IMR-90 (cell line): ENCODE data around the gene TAGLN2.

Experiments
- MAFK ChIP-seq: IDR thresholded peaks from 2 replicates; pipeline ENCODE4 v1.6.1; 2012; ENCODE audit warnings: low read depth, low read length, improper control_type of control experiment
- MAZ ChIP-seq: IDR thresholded peaks from 2 replicates; pipeline ENCODE4 v1.6.1; 2012; ENCODE audit warnings: low read depth, mild to moderate bottlenecking, low read length, improper control_type of control experiment, moderate library complexity, borderline replicate concordance
- MXI1 ChIP-seq: IDR thresholded peaks from 2 replicates; pipeline ENCODE4 v1.6.1; 2012; ENCODE audit warnings: low read depth, mild to moderate bottlenecking, low read length, moderate library complexity, borderline replicate concordance
- POLR2A ChIP-seq: IDR thresholded peaks from 2 replicates; pipeline ENCODE4 v1.6.1; 2012; ENCODE audit warnings: mild to moderate bottlenecking, low read depth, low read length
- RAD21 ChIP-seq: IDR thresholded peaks from 2 replicates; pipeline ENCODE4 v1.6.1; 2012; ENCODE audit warnings: low read length, improper control_type of control experiment
- RCOR1 ChIP-seq: IDR thresholded peaks from 2 replicates; pipeline ENCODE4 v1.6.1; 2012; ENCODE audit warnings: mild to moderate bottlenecking, low read length, improper control_type of control experiment; ENCODE audit not compliant: insufficient replicate concordance
- RFX5 ChIP-seq: IDR thresholded peaks from 2 replicates; pipeline ENCODE4 v1.8.0; 2012; ENCODE audit warnings: low read depth, mild to moderate bottlenecking, low read length, moderate library complexity
- SMC3 ChIP-seq: fragments of 150-350 bp; IDR thresholded peaks from 2 replicates; pipeline ENCODE4 v1.6.1; 2016; ENCODE audit warnings: low read depth, mild to moderate bottlenecking, antibody characterized with exemption, low read length, moderate library complexity
- TF ChIP-seq, protein P1 (sequence below): conservative IDR thresholded peaks from 2 replicates; pipeline ENCODE4 v1.5.1; 2012; ENCODE audit warnings: mild to moderate bottlenecking, low read depth, low read length, improper control_type of control experiment
- TF ChIP-seq, protein P2 (sequence below): fragments of 150-350 bp; IDR thresholded peaks from 2 replicates; pipeline ENCODE4 v1.6.1; 2016; ENCODE audit warnings: low read depth, mild to moderate bottlenecking, low read length, moderate library complexity, borderline replicate concordance
- TF ChIP-seq, protein P3 (sequence below): fragments of 150-350 bp; IDR thresholded peaks from 2 replicates; pipeline ENCODE4 v1.6.1; 2017; ENCODE audit warnings: mild to moderate bottlenecking, antibody characterized with exemption, low read length, low read depth

DNA sequence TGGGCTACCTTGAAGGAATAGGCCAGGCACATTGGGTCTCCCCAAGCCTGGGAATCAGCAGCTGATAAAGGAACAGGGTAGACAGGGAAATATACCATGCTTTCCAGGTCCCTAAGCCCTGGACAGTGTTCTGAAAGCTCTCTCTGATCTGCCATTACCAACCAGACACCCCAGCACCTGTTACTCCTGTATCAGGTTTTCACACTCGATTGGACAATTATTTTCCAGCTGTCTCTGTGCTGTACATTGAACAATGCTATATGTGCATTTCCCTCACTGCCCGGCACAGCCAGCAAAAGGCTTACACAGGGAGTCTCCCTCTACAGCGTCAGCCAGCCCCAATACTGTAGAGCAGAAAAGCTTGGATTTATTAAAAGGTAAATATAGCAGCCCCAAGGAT is 30.0 kb downstream of the TAGLN2 start:
- TF ChIP-seq RFX5 (no peak), MAZ (no peak), POLR2A (no peak), RCOR1 (no peak), MXI1 (no peak), RAD21 (no peak), MAFK (no peak), SMC3 (no peak)
- TF ChIP-seq, protein P1, sequence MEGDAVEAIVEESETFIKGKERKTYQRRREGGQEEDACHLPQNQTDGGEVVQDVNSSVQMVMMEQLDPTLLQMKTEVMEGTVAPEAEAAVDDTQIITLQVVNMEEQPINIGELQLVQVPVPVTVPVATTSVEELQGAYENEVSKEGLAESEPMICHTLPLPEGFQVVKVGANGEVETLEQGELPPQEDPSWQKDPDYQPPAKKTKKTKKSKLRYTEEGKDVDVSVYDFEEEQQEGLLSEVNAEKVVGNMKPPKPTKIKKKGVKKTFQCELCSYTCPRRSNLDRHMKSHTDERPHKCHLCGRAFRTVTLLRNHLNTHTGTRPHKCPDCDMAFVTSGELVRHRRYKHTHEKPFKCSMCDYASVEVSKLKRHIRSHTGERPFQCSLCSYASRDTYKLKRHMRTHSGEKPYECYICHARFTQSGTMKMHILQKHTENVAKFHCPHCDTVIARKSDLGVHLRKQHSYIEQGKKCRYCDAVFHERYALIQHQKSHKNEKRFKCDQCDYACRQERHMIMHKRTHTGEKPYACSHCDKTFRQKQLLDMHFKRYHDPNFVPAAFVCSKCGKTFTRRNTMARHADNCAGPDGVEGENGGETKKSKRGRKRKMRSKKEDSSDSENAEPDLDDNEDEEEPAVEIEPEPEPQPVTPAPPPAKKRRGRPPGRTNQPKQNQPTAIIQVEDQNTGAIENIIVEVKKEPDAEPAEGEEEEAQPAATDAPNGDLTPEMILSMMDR: no peak
- TF ChIP-seq, protein P2, sequence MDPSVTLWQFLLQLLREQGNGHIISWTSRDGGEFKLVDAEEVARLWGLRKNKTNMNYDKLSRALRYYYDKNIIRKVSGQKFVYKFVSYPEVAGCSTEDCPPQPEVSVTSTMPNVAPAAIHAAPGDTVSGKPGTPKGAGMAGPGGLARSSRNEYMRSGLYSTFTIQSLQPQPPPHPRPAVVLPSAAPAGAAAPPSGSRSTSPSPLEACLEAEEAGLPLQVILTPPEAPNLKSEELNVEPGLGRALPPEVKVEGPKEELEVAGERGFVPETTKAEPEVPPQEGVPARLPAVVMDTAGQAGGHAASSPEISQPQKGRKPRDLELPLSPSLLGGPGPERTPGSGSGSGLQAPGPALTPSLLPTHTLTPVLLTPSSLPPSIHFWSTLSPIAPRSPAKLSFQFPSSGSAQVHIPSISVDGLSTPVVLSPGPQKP: no peak
- TF ChIP-seq, protein P3, sequence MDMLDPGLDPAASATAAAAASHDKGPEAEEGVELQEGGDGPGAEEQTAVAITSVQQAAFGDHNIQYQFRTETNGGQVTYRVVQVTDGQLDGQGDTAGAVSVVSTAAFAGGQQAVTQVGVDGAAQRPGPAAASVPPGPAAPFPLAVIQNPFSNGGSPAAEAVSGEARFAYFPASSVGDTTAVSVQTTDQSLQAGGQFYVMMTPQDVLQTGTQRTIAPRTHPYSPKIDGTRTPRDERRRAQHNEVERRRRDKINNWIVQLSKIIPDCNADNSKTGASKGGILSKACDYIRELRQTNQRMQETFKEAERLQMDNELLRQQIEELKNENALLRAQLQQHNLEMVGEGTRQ: no peak
